Measurements from ENCODE around the gene EIF2AK2. TPM values are rescaled to one million over a fixed set of nuclear protein-coding genes. Genes with fewer than 3 reads are reported as not detected.

EIF2AK2 gene
- total and polyA plus RNA-seq, 10 of the 15 experiments (the other 5 are each of a cell fraction or from before 2014, with no cell fraction given): 16.2 to 81.4 (median 63.3) TPM

- Histone ChIP-seq H4K20me1 (ENCODE audit: control insufficient read depth, insufficient read depth) (no peaks in the 10 kb centered on the region), H3K36me3 (ENCODE audit: control insufficient read depth in 2 of 2, insufficient read depth in 2 of 2, low read length in 1 of 2) (peaks cover 2 to 31% of the 10 kb centered on the region in 2 experiments; a peak in 3 of 4 replicates), H3K27ac (ENCODE audit: control insufficient read depth, insufficient read depth) (no peak overlapping the region), H3K79me2 (ENCODE audit: control insufficient read depth, insufficient read depth, low read length) (no peaks in the 10 kb centered on the region), H3K4me2 (ENCODE audit: control insufficient read depth, insufficient read depth) (no peak overlapping the region), H2AFZ (ENCODE audit: control insufficient read depth, low read depth, low read length) (no peak overlapping the region), H3K9ac (ENCODE audit: control insufficient read depth, insufficient read depth, low read length) (no peak overlapping the region), H3K4me1 (ENCODE audit: control insufficient read depth, insufficient read depth, low read length) (no peaks in the 10 kb centered on the region), H3K27me3 (replicated peaks in 1 of 2; ENCODE audit: control insufficient read depth in 2 of 2, insufficient read depth in 2 of 2, low read length in 1 of 2) (no peaks in the 10 kb centered on the region), H3K9me3 (replicated peaks; ENCODE audit: control insufficient read depth, insufficient read depth, low read length) (no peaks in the 10 kb centered on the region), H3K4me3 (no peak overlapping the region)
- BruUV-seq (replicated peaks): no TSS peak
- TF ChIP-seq E4F1 (IDR thresholded peaks at IDR 0.05; ENCODE audit: borderline replicate concordance, partially characterized antibody): no peak
- TF ChIP-seq TBL1XR1 (IDR thresholded peaks at IDR 0.05; ENCODE audit: low read depth, low read length): no peak
- no peak for TF ChIP-seq ATF7 (IDR thresholded peaks at IDR 0.05; ENCODE audit: low read depth)
- TF ChIP-seq PKNOX1 (IDR thresholded peaks at IDR 0.05): no peak
- TF ChIP-seq E2F4 (IDR thresholded peaks at IDR 0.05; ENCODE audit: low read depth, low read length): no peak
- TF ChIP-seq FOXK2 (IDR thresholded peaks at IDR 0.05): no peak
- TF ChIP-seq LARP7 (IDR thresholded peaks at IDR 0.05): no peak
- no peak for TF ChIP-seq CBFB (IDR thresholded peaks at IDR 0.05; ENCODE audit: low read depth)
- TF ChIP-seq TCF3 (IDR thresholded peaks at IDR 0.05; ENCODE audit: borderline replicate concordance, insufficient read depth, low read depth, low read length): no peak
- TF ChIP-seq YY1 (IDR thresholded peaks at IDR 0.05; ENCODE audit: low read depth, low read length): no peak
- POLR2A ChIA-PET: no interaction called here
- RAD21 ChIA-PET (ENCODE audit: unreplicated experiment): no interaction called here
- FAIRE-seq (no peak), ATAC-seq (no peak), DNase-seq (ENCODE audit: low read depth, low spot score) (no peak)
- in situ Hi-C loops (cut with MboI) (no loop called here), intact Hi-C loops (cut with micrococcal nuclease; ENCODE audit: unreplicated experiment) (no loop called here)
- SMC1A ChIA-PET (ENCODE audit: uncharacterized antibody, unreplicated experiment): interaction anchor here (1.3 kb wide), 2 partner anchors 9 to 10 kb away, joined by 3 read pairs; no protein-coding TSS in a partner anchor
- CTCF ChIA-PET: no interaction called here
- WGBS (ENCODE audit: insufficient coverage, insufficient replicate concordance, low lambda C conversion rate, missing lambda C conversion rate): 96% methylated on average over 7 of the region's 7 CpGs
These were observed 96.3 kb downstream of the EIF2AK2 start for GRCh38 chr2:37060446-37060845.

All from GM12878 (cell line).